Measurements from ENCODE around the gene ARTN. TPM values are rescaled to one million over a fixed set of nuclear protein-coding genes. Genes with fewer than 3 reads are reported as not detected.

Gene ARTN
- total and polyA plus RNA-seq, 9 donors, result 0.72 to 1.3 (median 0.86) TPM; not detected in 1

DNA sequence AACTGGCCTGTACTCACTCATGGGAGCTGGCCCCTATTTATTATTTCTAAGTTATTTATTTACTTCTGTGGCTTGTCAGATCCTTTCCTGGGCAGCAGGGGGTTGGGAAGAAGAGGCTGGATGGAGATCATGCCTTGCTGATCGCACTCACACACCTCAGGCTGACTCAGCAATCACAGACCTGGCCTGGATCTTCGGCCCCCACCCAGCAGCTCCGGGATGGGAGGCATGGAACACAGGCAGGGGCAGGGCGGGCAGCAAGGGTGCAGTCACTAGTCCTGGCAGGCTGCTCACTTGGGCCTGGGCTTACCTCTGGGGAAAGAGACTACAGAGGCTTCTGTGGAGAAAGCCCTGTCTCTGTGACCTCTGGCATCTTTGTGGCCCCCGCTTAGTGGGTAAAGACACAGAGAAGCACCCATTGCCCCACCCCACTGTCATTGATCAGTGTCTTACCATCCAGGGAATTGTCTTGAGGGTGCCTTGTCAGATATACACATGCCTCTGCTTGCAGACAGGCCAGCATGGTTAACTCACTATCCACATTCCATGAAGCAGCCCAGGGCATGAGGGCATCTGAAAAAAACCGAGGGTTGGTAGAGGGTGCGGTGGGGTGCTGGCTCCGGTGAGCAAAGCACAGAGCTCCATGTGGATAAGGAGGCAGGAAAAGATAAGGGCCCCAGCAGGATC is 3.7 kb downstream of the ARTN start:
- WGBS, 3 donors, result 87 to 90% (median 89%) methylated on average over 8 of the region's 8 CpGs
- Histone ChIP-seq H3K4me1 (ENCODE audit: insufficient read depth) (peaks cover 4% of the 10 kb centered on the region), H3K4me3 (no peak overlapping the region), H3K9me3 (no peaks in the 10 kb centered on the region), H3K36me3 (no peaks in the 10 kb centered on the region), H3K27me3 (no peaks in the 10 kb centered on the region), H3K27ac (no peak overlapping the region)
- no peak for DNase-seq
- intact Hi-C loops (cut with DNase I), result loop anchor here in 3 of 4 donors (5.0 to 10.0 kb wide), 3 partner anchors 403 to 713 kb away; partner anchors contain the start of gene PTPRF (in 1 of the 3)
- no peak for TF ChIP-seq POLR2A (IDR thresholded peaks at IDR 0.05)
- TF ChIP-seq EP300 (IDR thresholded peaks at IDR 0.05), result no peak
- TF ChIP-seq, protein P1, sequence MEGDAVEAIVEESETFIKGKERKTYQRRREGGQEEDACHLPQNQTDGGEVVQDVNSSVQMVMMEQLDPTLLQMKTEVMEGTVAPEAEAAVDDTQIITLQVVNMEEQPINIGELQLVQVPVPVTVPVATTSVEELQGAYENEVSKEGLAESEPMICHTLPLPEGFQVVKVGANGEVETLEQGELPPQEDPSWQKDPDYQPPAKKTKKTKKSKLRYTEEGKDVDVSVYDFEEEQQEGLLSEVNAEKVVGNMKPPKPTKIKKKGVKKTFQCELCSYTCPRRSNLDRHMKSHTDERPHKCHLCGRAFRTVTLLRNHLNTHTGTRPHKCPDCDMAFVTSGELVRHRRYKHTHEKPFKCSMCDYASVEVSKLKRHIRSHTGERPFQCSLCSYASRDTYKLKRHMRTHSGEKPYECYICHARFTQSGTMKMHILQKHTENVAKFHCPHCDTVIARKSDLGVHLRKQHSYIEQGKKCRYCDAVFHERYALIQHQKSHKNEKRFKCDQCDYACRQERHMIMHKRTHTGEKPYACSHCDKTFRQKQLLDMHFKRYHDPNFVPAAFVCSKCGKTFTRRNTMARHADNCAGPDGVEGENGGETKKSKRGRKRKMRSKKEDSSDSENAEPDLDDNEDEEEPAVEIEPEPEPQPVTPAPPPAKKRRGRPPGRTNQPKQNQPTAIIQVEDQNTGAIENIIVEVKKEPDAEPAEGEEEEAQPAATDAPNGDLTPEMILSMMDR (IDR thresholded peaks at IDR 0.05), result no peak

DNA sequence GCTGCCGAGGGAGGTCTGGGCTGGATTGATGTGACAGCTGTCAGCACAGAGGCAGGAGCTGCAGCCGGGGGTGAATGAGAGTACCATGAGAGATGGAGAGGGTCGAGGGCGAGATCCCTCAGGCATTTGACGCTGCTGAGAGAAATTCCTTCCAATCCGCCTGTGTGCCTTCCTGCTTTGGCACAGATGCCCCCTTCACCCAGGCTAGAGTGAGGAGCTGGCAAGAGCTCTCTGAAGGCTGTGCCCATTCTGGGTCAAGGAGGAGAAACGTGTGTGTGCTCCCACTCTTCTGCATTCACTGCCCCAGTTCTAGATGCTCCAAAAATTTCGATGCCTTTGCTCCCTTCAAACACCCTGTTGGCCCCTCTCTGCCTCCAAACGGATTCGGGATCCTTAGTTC is 4.8 kb downstream of the ARTN start:
- Histone ChIP-seq H3K9me3 (no peaks in the 10 kb centered on the region), H3K4me1 (ENCODE audit: insufficient read depth) (peaks cover 4% of the 10 kb centered on the region), H3K36me3 (no peaks in the 10 kb centered on the region), H3K27ac (no peak overlapping the region), H3K27me3 (no peaks in the 10 kb centered on the region), H3K4me3 (no peak overlapping the region)
- intact Hi-C loops (cut with DNase I), result loop anchor here in 3 of 4 donors (5.0 to 10.0 kb wide), 3 partner anchors 404 to 714 kb away; partner anchors contain the start of gene PTPRF (in 1 of the 3)
- DNase-seq, result no peak
- 74 to 79% (median 77%) methylated on average over 10 of the region's 10 CpGs for WGBS, 3 donors
- TF ChIP-seq, protein P1 (IDR thresholded peaks at IDR 0.05), result no peak
- no peak for TF ChIP-seq POLR2A (IDR thresholded peaks at IDR 0.05)
- no peak for TF ChIP-seq EP300 (IDR thresholded peaks at IDR 0.05)

DNA sequence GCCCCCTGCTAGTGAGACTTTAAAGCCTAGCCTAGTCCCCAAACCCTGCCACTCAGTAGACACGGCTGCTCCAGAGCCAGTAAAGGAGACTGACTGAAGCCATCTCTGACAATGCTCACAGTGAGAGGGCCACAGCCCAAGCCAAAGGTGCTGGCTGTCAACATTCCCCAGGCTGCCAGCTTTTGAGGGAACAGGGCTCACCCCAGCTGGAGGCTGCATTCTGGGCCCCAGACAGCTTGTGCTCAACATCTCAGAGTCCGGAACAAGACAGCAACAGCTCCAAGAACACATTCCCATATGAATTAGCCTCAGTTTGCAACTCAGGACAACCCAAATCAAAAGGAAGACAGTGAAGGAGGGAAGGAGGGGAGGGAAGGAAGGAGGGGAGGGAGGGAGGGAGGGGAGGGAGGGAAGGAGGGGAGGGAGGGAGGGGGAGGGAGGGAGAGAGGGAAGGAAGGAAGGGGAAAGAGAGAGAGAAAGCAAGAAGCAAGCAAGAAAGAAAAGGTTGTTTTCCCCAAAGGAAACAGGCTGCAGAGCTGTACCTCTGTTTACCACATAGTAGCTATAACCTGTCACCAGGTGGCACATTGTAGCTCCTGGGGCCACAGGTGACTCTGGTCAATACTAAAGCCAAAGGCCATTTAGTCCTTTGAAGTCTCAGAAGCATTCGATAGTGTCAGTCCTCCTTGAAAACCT is 5.4 kb downstream of the ARTN start:
- WGBS, 3 donors, result 81 to 86% (median 84%) methylated on average over 3 of the region's 3 CpGs
- H3K9me3 ChIP-seq, result no peaks in the 10 kb centered on the region
- intact Hi-C loops (cut with DNase I), result loop anchor here in 3 of 4 donors (5.0 to 10.0 kb wide), 3 partner anchors 404 to 714 kb away; partner anchors contain the start of gene PTPRF (in 1 of the 3)
- no peak for DNase-seq
- no peaks in the 10 kb centered on the region for H3K27me3 ChIP-seq
- no peak overlapping the region for H3K4me3 ChIP-seq
- no peaks in the 10 kb centered on the region for H3K36me3 ChIP-seq
- no peaks in the 10 kb centered on the region for H3K4me1 ChIP-seq (ENCODE audit: insufficient read depth)
- no peak overlapping the region for H3K27ac ChIP-seq
- TF ChIP-seq POLR2A (IDR thresholded peaks at IDR 0.05) (no peak), EP300 (IDR thresholded peaks at IDR 0.05) (no peak)
- TF ChIP-seq, protein P1 (IDR thresholded peaks at IDR 0.05), result no peak

DNA sequence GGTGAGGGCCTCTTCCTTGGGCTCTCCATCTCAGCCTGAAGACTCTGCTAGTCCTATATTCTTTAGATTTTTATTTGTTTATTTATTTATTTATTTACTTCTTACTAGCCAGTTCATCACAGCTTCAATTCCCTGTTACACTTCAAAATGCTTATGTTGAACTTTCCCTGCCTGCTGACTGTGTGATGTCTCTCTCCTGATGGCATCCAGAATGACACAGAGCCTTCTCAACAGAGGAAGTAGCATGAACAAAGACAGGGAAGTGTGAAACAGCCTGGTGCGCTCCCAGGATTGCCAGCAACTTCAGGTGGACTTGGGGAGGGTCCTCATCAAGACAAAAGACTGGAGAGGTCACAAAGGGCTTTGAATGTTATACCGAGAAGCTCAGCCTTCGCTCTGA is 8.8 kb downstream of the ARTN start:
- TF ChIP-seq EP300 (IDR thresholded peaks at IDR 0.05) (no peak), POLR2A (IDR thresholded peaks at IDR 0.05) (no peak)
- TF ChIP-seq, protein P1 (IDR thresholded peaks at IDR 0.05), result no peak
- WGBS, 3 donors, result 86 to 94% (median 90%) methylated on average over 3 of the region's 3 CpGs
- Histone ChIP-seq H3K4me1 (ENCODE audit: insufficient read depth) (peaks cover under 1% of the 10 kb centered on the region), H3K9me3 (no peaks in the 10 kb centered on the region), H3K27ac (no peak overlapping the region), H3K36me3 (no peaks in the 10 kb centered on the region), H3K4me3 (no peak overlapping the region), H3K27me3 (no peaks in the 10 kb centered on the region)
- intact Hi-C loops (cut with DNase I), result no loop called here
- DNase-seq, result no peak

All from ovary (tissue), 9 donors.